Measurements from ENCODE around the gene ENAH. TPM values are rescaled to one million over a fixed set of nuclear protein-coding genes. Genes with fewer than 3 reads are reported as not detected.

The ENAH gene
- total RNA-seq, 2 experiments from 2014 or later, result not detected

DNA sequence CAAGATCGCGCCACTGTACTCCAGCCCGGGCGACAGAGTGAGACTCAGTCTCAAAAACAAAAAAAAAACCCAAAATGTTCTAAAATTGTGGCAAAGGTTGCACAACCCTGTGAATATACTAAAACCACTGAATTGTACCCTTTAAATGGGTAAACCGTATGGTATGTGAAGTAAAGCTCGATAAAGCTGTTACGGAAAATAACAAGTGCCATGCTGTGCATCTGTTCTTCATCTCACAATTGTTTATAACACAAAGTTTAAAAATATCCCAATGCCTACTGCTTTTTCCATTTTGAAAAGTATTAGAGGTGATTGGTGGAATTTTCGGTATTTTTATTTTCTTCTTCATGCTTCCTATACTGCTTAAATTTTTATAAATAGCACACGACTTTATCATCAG lies 111.5 kb downstream of the ENAH start:
- POLR2A ChIA-PET, result no interaction called here
- Mint-ChIP-seq H3K4me1 (peaks cover 2% of the 10 kb centered on the region), H3K9me3 (no peaks in the 10 kb centered on the region), H3K36me3 (no peaks in the 10 kb centered on the region), H3K27ac (no peak overlapping the region), H3K4me3 (no peak overlapping the region), H3K27me3 (peaks cover 16% of the 10 kb centered on the region)
- no peak for DNase-seq
- no peak for ATAC-seq (ENCODE audit: low read depth)

DNA sequence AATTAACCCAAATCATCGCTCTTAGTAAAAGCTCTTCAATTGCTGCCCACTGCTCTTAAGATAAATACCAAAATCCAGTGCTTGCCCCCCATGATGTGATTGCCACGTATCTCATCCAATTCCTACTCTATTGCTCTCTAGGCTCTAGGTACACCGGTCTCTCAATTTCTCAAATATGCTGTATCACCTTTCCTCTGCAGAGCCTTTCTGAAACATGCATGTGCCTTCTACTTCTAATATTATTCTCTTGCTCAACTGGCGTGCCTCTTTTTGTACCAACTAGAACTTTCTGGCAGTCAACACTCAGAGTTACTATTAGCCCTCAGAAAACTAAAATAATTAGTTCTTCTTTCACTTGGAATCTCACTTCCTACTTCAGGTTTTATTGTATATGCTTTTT lies 113.3 kb downstream of the ENAH start:
- POLR2A ChIA-PET, result no interaction called here
- no peak overlapping the region for H3K27ac Mint-ChIP-seq
- no peaks in the 10 kb centered on the region for H3K4me1 Mint-ChIP-seq
- no peaks in the 10 kb centered on the region for H3K9me3 Mint-ChIP-seq
- H3K27me3 Mint-ChIP-seq, result peaks cover 18% of the 10 kb centered on the region
- DNase-seq (no peak), ATAC-seq (ENCODE audit: low read depth) (no peak)
- no peaks in the 10 kb centered on the region for H3K36me3 Mint-ChIP-seq
- H3K4me3 Mint-ChIP-seq, result no peak overlapping the region

DNA sequence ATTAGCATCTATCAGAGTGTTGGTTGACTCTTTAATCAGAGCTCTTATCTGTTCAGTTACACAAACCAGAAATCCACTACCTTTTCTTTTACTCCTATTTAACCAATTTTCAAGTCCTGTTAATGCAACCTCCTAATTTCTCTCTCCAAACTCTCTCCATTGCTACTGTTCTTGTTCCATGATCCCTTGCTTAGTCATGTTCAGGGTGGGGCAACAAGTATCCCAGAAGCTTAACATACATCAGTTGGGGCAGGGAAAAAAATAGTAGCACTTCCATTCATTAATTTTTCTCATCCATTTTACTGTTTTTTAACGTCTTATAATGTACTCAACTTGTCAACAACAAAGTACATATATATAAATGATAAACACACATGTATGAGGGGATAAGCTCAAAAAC lies 113.9 kb downstream of the ENAH start:
- no peaks in the 10 kb centered on the region for H3K36me3 Mint-ChIP-seq
- no peaks in the 10 kb centered on the region for H3K4me1 Mint-ChIP-seq
- H3K27ac Mint-ChIP-seq, result no peak overlapping the region
- peaks cover 20% of the 10 kb centered on the region for H3K27me3 Mint-ChIP-seq
- DNase-seq (no peak), ATAC-seq (ENCODE audit: low read depth) (no peak)
- POLR2A ChIA-PET, result no interaction called here
- no peaks in the 10 kb centered on the region for H3K9me3 Mint-ChIP-seq
- no peak overlapping the region for H3K4me3 Mint-ChIP-seq

DNA sequence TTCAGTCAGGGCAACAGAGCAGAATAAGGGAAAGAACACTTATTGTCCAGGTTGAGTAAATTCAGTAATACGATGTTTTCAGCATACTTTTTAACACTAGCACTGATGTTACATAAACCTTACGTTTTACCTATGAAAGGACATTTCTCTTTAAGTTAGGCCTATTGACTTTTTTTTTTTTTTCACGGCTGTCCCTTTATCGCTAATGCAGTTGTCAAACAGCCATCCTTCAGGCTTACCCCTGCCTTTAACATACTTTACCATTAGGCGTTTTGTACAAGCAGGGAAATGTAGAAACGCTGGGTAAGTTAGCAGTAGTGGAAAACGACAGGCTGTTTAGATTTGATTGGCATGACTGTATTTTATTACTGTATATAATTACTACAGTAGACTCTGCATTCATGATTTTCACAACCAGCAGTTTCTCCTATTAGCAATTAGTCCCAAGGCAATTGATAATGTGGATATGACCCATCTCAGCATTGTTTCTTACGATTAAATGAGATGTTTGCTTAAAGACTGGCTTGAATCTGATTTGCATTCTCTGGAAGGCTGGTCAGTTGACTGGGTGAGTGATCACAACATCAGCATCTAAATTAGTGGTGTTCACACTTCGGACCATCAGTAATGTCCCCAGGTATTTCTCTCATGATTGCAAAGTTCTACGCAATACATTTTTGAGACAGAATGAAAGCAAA lies 115.2 kb downstream of the ENAH start:
- POLR2A ChIA-PET, result no interaction called here
- H3K36me3 Mint-ChIP-seq, result no peaks in the 10 kb centered on the region
- no peak overlapping the region for H3K4me3 Mint-ChIP-seq
- peaks cover 25% of the 10 kb centered on the region for H3K27me3 Mint-ChIP-seq
- no peaks in the 10 kb centered on the region for H3K4me1 Mint-ChIP-seq
- ATAC-seq (ENCODE audit: low read depth) (no peak), DNase-seq (no peak)
- H3K27ac Mint-ChIP-seq, result no peak overlapping the region
- no peaks in the 10 kb centered on the region for H3K9me3 Mint-ChIP-seq

DNA sequence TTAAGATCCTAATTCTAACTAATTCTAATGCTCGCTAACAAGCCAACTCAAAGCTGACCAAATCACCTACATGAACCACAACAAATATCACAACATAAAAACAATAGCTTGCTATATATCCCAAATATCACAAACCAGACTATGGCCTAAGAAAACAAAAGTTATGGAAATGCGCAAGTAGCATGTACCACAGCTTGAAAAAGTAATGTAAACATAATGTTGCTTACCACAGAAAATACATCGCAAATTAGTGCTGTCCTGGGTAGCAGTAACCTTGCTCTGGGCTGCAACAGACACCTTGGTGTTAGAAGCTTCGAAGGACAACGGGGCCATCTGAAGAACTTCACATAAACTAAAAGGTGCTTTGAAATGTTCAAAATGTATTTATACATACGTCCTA lies 117.6 kb downstream of the ENAH start:
- H3K4me1 Mint-ChIP-seq, result no peaks in the 10 kb centered on the region
- no peak for ATAC-seq (ENCODE audit: low read depth)
- no peak overlapping the region for H3K4me3 Mint-ChIP-seq
- no peak for DNase-seq
- no peak overlapping the region for H3K27ac Mint-ChIP-seq
- no peaks in the 10 kb centered on the region for H3K9me3 Mint-ChIP-seq
- peaks cover 30% of the 10 kb centered on the region for H3K27me3 Mint-ChIP-seq
- POLR2A ChIA-PET, result interaction anchor here (0.6 kb wide), 1 partner anchor 27 kb away, joined by 4 read pairs; no protein-coding TSS in a partner anchor
- no peaks in the 10 kb centered on the region for H3K36me3 Mint-ChIP-seq

DNA sequence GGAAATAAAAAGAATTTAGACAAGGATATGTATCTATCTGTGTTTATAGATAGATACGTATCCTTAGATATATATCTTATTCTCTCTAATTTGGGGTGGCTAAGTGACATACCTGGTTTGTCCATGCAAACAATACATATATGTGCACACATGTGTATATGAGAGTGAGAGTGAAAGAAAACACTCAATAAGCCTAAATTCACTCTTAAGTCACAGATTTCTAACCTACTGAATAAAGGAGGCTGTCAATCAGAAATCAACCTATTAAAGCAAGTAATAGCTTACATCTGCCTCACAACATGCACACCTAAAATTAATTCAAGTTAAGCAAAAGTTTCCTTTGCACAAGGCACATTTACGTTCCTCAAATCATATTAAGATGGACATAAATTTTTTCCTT lies 118.2 kb downstream of the ENAH start:
- no peak for ATAC-seq (ENCODE audit: low read depth)
- no peaks in the 10 kb centered on the region for H3K9me3 Mint-ChIP-seq
- no peaks in the 10 kb centered on the region for H3K36me3 Mint-ChIP-seq
- H3K4me3 Mint-ChIP-seq, result no peak overlapping the region
- POLR2A ChIA-PET, result no interaction called here
- H3K27ac Mint-ChIP-seq, result no peak overlapping the region
- no peak for DNase-seq
- H3K27me3 Mint-ChIP-seq, result peaks cover 30% of the 10 kb centered on the region
- no peaks in the 10 kb centered on the region for H3K4me1 Mint-ChIP-seq

DNA sequence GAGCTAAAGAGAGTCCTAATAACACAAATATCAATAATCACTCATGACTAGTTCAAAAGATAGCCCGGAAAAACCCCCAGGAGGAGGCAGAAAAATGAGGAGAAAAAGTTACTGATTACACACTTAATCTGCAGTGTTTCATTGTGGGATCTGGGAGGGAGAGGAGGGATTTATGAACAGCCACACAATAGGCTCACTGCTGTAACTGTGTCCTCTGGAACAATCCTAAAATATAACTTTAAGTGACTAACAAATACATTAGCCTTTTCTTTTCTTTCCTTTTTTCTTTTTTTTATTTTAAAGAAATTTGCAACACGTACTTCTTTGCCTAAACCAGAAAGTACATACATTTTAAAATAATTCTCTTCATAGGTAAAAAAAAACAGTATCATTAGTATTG lies 118.8 kb downstream of the ENAH start:
- no peaks in the 10 kb centered on the region for H3K36me3 Mint-ChIP-seq
- ATAC-seq (ENCODE audit: low read depth) (no peak), DNase-seq (no peak)
- no peak overlapping the region for H3K27ac Mint-ChIP-seq
- H3K27me3 Mint-ChIP-seq, result peaks cover 30% of the 10 kb centered on the region
- H3K9me3 Mint-ChIP-seq, result no peaks in the 10 kb centered on the region
- no peaks in the 10 kb centered on the region for H3K4me1 Mint-ChIP-seq
- no peak overlapping the region for H3K4me3 Mint-ChIP-seq
- POLR2A ChIA-PET, result no interaction called here

DNA sequence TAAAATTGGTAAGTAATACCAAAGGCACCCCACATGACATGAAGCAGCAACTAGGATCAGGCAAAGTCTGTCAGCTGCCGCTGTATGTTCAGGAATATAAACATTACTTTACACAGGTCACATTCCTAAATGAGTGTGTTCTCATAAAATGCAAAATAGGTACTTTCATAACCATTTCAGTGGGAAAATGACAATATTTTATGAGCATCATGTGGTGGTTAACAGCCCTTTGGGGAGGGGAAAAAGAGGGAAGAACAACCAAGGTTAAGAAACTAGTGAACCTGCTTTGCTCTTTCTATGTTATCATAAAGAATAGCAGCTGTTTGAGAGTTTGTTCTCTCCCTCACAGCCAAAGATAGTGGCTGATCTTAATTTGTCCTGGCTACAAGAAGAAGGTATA lies 119.7 kb downstream of the ENAH start:
- no peaks in the 10 kb centered on the region for H3K9me3 Mint-ChIP-seq
- H3K27me3 Mint-ChIP-seq, result peaks cover 25% of the 10 kb centered on the region
- H3K4me3 Mint-ChIP-seq, result no peak overlapping the region
- H3K36me3 Mint-ChIP-seq, result no peaks in the 10 kb centered on the region
- no peak for DNase-seq
- H3K27ac Mint-ChIP-seq, result no peak overlapping the region
- ATAC-seq (ENCODE audit: low read depth), result no peak
- POLR2A ChIA-PET, result no interaction called here
- H3K4me1 Mint-ChIP-seq, result no peaks in the 10 kb centered on the region

DNA sequence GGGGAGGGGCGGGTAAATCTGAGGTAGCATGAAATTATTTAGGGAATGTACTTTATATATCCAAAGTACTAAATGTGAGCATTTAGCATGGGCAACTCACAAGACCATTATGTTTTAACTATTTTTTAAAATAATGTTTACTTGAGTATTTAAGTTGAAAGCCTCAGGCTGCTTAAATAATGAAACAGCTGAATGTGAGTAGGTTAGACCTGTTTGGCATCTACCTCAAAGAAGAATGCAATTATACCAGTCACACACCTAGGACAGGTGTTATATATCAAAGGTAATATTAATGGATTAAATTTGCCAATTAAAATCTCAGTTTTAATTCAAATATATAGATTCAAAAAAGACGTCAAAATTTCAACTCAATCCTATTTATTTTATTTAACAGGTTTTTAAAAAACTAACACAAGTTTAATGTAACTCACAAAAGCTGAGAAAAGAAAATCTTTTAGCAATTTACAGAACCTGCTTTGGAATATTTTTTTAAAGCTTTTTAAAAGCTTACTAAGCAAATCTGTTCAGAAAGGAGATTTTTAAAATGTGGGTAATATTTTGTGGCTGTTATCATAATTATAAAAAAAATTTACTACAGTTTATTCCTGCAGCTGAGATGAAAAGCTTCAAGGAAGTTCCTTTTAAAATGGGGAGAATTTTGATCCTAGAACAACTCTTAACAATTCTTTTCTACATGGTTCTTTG lies 120.5 kb downstream of the ENAH start:
- DNase-seq (no peak), ATAC-seq (ENCODE audit: low read depth) (no peak)
- no peaks in the 10 kb centered on the region for H3K36me3 Mint-ChIP-seq
- H3K27me3 Mint-ChIP-seq, result peaks cover 25% of the 10 kb centered on the region
- no peak overlapping the region for H3K4me3 Mint-ChIP-seq
- POLR2A ChIA-PET, result no interaction called here
- H3K4me1 Mint-ChIP-seq, result no peaks in the 10 kb centered on the region
- no peaks in the 10 kb centered on the region for H3K9me3 Mint-ChIP-seq
- H3K27ac Mint-ChIP-seq, result no peak overlapping the region

DNA sequence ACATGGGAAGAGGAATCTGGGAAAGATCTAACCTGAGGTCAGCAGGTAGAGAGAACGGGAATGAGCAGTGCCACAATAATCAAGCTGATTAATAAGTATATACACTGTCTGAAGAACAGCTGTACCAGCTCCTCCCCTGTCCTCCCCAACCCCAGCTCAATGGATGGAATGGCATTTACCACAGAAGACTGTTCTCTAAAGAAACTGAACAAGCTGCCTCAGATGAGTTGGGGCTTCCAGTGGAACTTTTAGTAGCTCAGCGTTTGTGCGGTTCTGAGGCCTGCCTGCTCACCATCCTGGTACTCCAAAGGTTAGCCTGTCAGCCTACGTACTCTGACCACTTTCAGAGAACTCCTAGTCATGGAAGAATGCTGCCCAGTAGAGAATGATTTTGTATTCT lies 123.2 kb downstream of the ENAH start:
- DNase-seq (no peak), ATAC-seq (ENCODE audit: low read depth) (no peak)
- Mint-ChIP-seq H3K9me3 (no peaks in the 10 kb centered on the region), H3K27me3 (peaks cover 22% of the 10 kb centered on the region), H3K27ac (no peak overlapping the region), H3K4me1 (no peaks in the 10 kb centered on the region), H3K4me3 (no peak overlapping the region), H3K36me3 (no peaks in the 10 kb centered on the region)
- POLR2A ChIA-PET, result no interaction called here

DNA sequence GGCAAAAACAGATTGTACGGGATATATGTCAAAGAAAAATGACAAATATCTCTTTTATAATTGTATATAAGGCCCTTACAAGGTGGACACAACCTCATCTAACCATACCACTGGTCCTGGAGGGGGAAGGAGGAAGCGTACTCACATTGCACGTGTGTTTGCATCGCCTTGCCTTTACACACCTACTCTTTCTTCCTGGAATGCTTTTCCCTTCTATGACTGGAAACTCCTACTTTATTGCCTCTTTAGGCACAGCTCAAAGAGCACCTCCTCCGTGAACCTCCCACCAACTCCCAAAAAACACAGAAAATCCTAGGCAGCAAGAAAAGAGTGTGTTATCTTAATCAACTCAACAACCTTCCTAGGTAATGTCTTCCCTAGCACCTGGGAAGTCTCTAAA lies 125.3 kb downstream of the ENAH start:
- H3K4me1 Mint-ChIP-seq, result no peaks in the 10 kb centered on the region
- ATAC-seq (ENCODE audit: low read depth), result no peak
- H3K4me3 Mint-ChIP-seq, result no peak overlapping the region
- H3K36me3 Mint-ChIP-seq, result no peaks in the 10 kb centered on the region
- no peak for DNase-seq
- no peaks in the 10 kb centered on the region for H3K9me3 Mint-ChIP-seq
- H3K27me3 Mint-ChIP-seq, result peaks cover 14% of the 10 kb centered on the region
- POLR2A ChIA-PET, result no interaction called here
- no peak overlapping the region for H3K27ac Mint-ChIP-seq

DNA sequence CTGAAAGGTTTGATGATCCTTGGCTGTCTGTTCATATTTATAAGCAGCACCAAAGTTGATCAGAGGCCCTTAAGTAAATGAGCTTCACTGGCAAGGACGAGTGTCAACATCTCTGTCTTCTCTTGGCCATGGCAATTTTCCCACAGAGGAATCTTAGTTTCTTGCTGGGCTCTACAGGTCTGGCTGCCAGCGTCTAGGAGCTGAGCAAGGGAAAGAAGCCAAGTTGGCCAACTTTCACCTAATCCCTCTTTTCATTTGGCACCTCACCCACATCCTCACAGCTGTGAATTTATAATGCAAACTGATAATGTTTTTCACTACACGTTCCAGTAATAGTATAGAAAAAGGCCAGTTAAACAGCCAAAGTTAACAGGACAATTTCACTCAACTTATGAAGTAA lies 126.0 kb downstream of the ENAH start:
- POLR2A ChIA-PET, result no interaction called here
- Mint-ChIP-seq H3K4me1 (no peaks in the 10 kb centered on the region), H3K27ac (no peak overlapping the region)

DNA sequence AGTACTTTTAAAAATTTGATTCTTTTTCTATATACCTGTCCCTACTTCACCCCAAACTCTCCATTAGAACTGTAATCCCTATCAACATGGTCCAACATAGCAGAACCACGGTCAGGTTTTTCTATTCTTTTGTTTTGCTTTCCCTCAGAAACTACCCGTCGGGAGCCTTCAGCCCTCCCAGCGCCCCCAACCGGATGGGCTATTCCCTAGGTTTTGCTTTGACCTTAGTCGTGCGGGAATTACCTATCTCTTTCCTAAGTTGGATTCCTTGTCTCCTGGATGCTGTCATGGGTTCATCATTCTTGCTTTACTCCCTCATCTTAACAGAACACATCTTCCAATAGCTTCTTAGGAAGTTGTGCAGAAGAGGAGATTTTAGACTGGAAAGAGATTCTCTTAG lies 127.5 kb downstream of the ENAH start:
- Mint-ChIP-seq H3K4me1 (no peaks in the 10 kb centered on the region), H3K27ac (no peak overlapping the region), H3K4me3 (no peak overlapping the region), H3K27me3 (peaks cover 9% of the 10 kb centered on the region), H3K9me3 (no peaks in the 10 kb centered on the region), H3K36me3 (no peaks in the 10 kb centered on the region)
- POLR2A ChIA-PET, result no interaction called here
- DNase-seq (no peak), ATAC-seq (ENCODE audit: low read depth) (no peak)

More for the DNA sequence above, 126.0 kb downstream of the ENAH start:
- no peak overlapping the region for H3K4me3 Mint-ChIP-seq
- H3K36me3 Mint-ChIP-seq, result no peaks in the 10 kb centered on the region
- ATAC-seq (ENCODE audit: low read depth) (no peak), DNase-seq (no peak)
- no peaks in the 10 kb centered on the region for H3K9me3 Mint-ChIP-seq
- peaks cover 17% of the 10 kb centered on the region for H3K27me3 Mint-ChIP-seq

DNA sequence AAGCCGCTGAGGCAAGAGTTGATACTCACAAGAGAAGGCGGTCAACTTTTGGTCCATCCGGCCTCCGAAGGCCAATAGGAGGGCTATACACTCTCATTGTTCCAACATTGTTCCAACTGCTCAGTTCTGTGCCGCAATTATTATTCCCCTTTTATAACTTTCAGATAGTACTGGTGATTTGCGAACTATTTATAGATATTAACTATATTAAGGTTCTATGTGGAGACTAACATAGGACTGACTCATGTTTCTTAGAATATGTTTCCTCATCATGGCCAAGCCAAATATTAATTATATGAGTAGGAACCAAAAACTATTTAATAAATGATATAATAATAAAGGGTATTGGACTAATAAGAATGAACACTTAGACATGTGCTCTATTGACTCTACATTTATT lies 128.4 kb downstream of the ENAH start:
- Mint-ChIP-seq H3K27me3 (peaks cover 8% of the 10 kb centered on the region), H3K36me3 (no peaks in the 10 kb centered on the region), H3K4me3 (no peak overlapping the region), H3K9me3 (no peaks in the 10 kb centered on the region), H3K4me1 (no peaks in the 10 kb centered on the region), H3K27ac (no peak overlapping the region)
- no peak for ATAC-seq (ENCODE audit: low read depth)
- DNase-seq, result no peak
- POLR2A ChIA-PET, result no interaction called here

Data from activated naive CD8-positive, alpha-beta T cell treated with anti-CD3 and anti-CD28 coated beads, Interleukin-2, amount 10 ng/mL, durations not matched to agents 7 days and 5 days (primary cell).